Suppressor macrophage treated with lipopolysaccharide for 1 hour (primary cell): ENCODE measurements around the gene GSE1.
A peak's percentile ranks its signal among the peaks of the same experiment; 100 is the strongest.

Experiments
- DNase-seq, 3 donors: peaks; one replicate each; pipeline ENCODE4 v3.0.0-alpha.2; 2020 to 2022

The GSE1 gene

DNA sequence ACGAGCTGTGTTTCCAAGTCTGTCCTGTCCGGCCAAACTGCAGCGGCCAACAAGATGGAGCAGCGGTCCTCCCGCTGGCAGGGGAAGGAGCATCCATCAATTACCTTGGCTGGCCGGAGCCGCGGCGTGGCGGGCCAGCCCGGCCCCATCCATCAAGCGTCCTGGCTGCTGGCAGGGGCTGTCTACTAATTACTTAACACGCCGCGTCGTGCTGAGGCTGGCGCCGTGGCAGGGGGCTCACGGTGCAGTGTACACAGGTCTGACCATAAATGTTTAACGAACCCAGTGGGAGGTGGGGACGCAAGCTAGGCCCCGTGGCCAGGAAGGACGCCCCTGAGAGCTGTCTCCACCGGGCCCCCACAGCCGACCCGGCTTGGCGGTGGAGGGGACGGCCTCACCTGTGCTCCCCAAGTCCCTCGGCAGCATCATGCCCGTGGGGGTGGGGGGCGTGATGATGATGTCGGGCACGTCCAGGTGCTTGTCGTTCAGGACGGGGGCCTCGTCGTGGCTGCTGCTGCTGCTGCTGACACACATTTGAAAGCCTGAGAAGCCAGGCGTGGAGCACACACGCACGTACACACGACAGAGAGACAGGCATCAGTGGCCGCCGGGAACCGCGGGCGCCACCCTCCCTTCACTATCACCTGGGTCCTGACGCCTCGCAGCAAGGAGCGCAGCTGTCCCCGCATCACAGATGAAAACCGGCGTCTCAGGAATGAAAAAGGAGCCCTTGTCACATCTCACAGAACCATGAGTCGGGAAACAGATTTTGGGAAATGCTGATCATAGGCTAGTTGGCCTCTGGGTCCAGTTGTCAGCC, 96.9 kb downstream of the GSE1 start:
- no peak for DNase-seq

DNA sequence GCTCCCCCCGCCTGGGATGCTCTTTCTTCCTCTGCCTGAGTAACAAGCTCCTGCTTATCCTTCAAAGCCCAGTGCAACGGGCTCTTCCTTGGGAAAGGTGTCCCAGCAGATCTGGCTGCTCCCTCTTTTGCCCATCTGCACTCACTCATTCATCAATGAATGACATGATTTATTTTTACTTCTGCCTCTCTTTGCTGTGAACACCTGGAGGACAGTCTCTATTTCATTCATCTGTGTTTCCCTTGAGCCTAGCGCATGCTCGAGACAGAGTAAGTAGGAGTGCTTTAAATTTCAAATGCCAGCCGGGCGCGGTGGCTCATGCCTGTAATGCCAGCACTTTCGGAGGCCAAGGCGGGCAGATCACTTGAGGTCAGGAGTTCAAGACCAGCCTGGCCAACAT, 97.6 kb downstream of the GSE1 start:
- no peak for DNase-seq

DNA sequence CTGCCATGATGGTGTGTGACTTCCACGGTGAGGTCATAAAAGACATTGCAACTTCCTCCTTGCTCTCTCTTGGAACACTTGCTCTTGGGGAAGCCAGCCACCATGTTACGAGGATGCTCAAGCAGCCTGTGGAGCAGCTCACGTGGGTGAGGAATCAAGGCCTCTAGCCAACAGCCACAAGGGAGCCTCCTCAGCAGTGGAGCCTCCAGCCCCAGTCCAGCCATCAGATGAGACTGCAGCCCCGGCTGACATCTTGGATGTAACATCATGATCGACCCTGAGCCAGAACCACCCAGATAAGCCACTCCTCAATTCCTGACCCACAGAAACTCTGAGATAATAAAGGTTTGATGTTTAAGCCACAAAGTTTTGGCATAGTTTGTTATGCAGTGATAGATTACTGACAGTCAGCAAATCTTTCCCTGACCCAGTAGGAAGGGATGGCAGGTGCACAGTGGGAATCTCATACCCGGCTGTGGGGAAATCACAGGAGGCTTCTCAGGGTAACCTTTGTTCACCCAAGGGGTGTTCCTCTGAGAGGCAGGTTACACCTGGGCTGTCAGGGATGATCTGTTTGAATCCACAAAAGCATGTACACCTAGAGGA, 99.0 kb downstream of the GSE1 start:
- peak in 2 of 3 donors; percentile 26 to 40 for DNase-seq

DNA sequence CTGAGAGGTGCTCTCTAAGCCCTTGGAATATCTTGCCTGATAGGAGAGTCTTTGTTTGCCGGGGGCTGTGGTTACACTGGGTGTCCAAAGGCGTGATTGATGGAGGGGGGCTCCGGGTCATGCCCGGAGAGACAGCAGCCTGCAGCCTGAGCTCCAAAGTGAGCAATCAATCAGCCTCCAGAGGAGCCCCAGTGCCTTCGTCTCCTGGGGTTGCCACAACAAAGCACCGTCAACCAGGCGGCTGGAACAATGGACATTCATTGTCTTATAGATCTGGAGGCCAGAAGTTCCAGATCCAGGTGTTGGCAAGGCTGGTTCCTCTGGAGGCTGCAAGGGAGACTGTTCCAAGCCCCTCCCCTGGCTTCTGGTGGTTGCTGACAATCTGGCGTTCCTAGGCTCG, 99.7 kb downstream of the GSE1 start:
- no peak for DNase-seq

DNA sequence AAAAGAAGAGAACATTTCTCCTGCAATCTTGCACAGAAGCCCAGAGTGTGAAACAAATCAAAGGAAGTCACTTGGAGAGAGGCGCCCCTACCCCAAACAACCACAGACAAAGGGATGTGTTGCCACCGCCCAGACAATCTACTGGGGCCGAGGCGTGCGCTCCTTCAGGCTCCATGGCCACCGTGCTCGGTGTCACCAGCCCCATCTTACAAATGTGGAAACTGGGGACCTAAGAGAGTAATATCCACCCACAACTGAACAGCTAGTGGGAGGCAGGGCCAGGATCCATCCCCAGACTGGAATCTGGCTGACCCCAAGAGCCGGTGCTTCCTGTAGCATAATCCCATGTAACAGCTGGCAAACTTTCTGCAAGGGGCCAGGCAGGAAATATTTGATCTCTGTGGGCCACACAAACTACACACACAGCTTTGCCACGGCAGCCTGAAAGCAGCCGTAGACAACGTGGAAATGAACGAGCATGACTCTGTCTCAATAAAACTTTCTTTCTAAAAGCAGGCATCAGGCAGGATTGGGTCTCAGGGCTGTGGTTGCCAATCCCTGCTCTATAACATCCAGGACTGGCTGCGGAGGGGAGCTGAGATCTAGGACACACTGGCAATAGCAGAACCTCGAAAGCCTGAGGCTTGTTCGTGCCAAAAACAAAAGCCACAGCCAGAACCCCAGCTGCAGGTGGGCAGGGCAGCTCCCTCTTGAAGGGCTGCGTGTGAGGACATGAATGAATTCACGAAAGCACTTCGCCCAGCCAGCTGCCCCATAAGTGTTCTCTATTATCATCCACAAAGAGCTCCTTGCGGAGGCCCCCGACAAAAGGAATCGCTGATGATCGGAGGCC, 102.3 kb downstream of the GSE1 start:
- no peak for DNase-seq

DNA sequence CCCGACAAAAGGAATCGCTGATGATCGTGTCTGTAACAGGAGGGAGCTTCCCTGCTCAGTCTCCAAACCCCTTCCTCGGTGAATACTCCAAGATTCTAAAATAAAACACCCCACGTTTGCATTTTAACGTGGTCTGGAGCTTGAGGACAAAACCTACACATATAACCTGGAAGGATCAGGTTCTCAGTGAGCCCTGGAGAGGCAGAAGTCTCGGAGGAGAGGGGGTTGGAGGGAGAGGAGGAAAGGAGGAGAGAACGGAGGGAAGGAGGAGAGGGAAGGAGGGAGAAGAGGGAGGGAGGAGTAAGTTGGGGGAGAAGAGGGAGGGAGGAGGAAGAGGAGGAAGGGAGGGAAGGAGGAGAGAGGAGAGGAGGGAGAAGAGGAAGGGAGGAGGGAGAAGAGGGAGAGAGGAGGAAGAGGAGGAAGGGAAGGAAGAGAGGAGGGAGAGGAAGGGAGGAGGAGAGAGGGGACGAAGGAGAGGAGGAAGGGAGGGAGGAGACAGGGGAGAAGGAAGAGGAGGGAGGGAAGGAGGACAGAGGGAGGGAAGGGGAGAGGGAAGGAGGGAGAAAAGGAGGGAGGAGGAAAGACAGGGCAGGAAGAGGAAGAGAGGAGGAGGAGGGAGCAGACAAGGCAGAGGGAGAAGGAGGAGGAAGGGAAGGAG, 103.0 kb downstream of the GSE1 start:
- DNase-seq: no peak

DNA sequence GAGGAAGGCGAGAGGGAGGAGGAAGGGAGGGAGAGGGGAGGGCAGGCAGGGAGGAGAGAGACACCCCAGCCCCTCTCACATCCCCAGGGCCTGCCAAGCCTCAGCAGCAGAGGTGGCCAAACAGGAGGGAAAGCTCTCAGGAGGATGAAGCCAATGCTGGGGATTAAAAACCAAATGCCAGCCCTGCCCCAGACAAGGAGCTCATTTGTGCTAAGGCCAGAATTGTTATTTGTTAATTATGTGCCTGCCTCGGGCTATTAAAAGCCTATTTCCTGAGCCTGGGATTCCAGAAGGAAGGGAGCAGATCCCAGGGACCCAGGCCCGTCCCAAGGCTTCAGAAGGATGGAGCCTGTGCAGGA, 103.5 kb downstream of the GSE1 start:
- no peak for DNase-seq

DNA sequence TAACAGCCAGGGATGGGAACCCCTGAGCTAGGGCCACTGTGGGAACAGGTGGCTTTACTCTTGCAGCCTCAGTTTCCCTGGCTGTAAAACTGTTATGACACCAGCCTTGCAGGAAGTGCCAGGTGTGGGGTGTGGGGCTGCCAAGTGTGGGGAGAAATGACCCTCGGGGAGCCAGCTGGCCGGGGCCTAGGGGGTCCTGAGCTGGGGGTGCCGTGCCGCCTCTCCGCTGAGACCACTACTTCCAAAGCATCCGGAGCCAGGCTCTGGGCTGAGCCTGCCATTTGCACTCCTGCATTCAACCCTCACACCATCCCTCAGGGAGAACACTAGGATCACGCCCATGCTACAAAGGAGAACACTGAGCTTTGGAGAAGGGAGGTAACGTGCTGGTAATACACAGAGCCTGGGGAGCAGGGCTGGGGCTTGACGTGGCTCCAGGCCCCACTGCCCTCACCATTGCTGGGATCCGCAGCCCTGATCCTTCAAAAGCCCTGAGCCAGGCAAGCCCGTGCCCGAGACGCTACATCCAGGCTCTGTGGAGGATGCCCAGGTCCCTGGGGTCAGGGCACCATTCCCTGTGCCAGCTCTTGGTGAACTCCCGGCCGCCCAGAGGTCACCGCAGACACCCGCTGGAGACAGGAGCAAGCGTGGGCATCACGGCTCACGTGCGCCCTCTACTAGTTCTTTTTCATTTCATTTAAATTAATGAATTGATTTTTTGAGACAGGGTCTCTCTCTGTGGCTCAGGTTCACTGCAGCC, 104.5 kb downstream of the GSE1 start:
- peak; percentile 86 to 92 (median 91) for DNase-seq

DNA sequence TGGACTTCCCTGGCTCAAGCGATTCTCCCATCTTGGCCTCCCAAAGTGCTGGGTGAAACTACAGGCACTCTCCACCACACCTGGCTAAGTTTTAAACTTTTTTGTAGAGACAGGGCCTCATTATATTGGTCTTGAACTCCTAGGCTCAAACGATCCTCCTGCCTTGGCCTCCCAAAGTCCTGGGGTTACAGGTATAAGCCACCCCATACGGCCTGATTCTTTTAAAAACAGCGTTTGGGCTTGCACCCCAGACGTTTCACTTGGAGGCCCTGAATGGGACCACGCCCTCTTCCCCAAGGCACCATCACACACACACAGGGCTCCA, 105.0 kb downstream of the GSE1 start:
- no peak for DNase-seq

DNA sequence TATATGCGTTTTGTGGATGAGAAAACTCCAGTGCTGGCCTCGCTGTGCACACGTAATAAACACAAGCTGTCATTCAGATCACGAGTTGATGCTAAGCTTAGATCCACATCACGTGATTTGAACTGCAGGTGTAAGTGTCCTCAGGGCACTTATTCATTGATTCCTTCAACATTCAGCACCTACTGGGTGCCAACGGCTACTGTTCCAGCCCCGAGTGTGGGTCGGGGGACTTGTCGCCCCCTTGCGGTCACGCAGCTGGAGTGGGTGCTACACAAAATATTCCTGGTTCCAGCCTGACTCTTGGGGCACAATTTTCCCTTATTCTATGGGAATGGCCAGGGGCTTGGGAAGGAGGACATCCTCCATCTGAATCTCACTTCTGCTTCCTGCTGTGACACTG, 105.6 kb downstream of the GSE1 start:
- peak; percentile 33 to 60 (median 44) for DNase-seq

DNA sequence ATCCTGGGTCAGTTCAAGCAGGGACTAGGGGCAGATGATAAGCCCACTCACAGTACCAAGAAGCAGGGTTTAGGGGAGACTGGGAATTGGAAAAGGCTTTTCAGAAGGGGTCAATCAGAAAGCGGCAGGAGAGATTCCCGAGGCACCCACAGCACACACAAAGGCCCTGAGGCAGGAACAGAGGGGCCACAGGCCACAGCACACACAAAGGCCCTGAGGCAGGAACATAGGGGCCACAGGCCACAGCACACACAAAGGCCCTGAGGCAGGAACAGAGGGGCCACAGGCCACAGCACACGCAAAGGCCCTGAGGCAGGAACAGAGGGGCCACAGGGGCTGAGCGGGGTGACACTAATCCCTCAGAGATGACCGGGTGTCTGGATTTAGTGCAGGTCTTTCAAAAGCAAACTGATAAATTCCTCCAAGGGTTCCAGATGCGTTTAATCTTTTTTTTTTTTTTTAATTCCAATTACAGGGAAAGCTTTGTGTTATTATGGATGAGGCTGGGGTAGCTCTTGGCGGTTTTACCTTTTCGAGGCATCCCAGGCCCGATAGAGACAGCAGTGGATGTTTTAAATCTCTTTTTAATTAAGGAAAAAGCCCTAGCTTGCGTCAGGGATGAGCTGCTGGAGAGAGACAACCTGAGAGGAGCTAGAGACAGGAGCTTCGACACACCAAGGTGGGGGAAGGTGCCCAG, 106.6 kb downstream of the GSE1 start:
- no peak for DNase-seq

DNA sequence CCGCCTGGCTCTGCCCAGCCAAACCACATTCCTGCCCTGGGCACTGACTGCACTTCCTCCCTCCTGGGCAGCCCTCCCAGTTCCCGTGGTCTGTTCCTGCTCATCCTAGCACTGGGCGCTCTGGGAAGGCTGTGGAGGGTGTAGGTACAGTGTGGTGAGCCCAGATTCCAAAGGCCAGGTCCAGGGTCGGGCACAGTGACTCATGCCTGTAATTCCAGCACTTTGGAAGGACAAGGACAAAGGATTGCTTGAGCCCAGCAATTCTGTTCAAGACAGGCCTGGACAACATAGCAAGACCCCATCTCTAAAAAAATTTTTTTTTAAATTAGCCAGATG, 107.1 kb downstream of the GSE1 start:
- no peak for DNase-seq

DNA sequence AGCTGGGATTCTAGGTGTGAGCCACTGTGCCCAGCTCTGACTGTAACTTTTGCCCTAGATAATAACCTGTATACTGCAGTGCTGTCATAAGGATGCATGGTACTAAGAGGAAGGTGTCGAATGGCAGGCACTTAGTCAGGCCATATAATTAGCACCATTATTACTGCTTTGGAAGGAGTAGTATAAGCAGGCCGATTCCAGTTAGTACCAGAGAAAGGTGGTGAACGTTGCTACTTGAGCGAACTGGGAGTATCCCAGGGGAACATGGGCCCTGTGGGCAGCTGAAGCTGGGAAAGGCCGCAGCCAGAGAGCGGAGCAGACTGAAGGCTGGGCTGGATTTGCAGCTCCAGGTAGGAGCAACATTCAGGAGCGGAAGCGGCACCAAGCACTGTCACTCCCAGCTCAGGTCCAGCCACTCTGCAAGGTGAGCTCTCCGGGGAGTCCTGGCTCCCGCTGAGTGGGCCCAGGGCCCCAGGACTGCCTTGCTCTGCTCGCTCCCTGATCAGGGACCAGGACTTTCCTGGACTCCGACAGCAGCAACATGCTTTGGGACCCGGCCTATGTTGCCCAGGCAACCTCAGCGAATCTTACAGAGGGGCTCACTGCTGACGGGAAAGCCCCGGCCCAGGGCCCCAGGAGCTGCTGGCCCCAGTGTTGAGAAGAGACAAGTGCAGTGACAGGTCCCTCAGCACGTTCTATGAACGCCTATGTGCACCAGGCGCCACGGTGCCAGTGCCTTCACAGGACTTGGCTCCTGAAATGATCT, 109.2 kb downstream of the GSE1 start:
- DNase-seq: no peak

DNA sequence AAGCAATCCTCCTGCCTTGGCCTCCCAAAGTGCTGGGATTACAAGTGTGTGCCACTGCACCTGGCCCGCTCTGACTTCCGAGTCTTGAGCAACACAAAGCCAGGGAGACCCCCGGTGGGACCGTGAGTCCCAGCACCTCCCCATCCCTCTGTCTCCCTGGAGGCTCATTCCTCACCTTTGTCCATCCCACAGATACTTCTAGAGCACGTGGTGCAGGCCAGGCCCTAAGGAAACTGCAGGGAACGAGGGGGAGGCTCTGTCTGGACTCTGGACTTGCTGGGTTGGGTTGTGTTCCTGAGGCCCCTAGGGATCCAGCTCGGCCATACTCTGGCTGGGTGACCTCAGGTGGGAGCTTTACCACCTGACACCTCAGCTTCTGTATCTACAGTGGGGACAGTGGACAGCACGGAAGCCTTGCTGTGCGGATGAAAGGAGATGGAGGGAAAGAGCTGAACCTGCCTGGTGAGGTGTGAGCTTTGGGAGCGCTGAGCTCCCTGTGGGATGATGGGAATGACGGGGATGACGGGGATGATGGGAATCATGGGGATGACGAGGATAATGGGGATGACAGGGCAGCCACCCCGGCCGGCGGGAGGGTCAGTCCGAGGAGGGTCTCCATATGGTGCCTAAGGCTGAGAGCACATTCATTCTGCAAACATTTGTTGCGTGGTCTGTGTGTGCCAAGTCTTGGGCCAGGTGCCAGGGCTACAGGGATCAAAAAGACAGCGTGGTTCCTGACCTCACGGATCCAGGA, 111.2 kb downstream of the GSE1 start:
- no peak for DNase-seq

DNA sequence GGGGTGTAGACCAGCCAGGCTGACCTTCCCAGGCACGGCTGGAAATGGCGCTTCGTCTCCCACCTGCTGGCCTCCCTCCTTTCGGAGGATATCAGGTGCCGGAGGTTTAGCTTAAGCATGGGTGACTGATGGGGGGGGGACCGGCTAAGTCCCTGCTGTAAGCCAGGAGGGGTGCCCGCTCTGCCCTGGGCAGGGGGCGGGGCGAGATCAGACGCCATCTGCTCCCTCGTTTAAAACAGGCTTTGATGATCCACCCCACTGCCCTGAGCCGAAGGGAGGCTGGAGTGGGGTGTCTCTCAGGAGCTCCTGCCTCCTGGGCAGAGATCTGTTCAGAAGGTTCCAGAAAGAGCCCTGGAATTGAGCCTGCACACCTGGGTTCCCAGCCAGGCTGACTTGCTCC, 111.8 kb downstream of the GSE1 start:
- no peak for DNase-seq
